Measurements from ENCODE around the gene ZNF568. TPM values are rescaled to one million over a fixed set of nuclear protein-coding genes. Genes with fewer than 3 reads are reported as not detected.

The ZNF568 gene
- 0.70 to 1.8 TPM (median 1.2 TPM) in 5 replicates for total RNA-seq (2022; extraction: Qiagen RNA extraction; ENCODE audit: low read depth)

GRCh38 chr19:36915992-36916830 is at the start of gene ZNF568, which contains the start of gene ZNF829:
Gene ZNF568, plus strand, starts transcription at chr19:36916332. Its CDS starts 6,439 bp downstream, at chr19:36922771.
Gene ZNF829, minus strand, starts transcription at chr19:36916291. Its CDS starts 1,124 bp downstream, at chr19:36915167.

Other genes with a start within 250 kb of the ZNF568 start
- 5.7 to 9.9 TPM (median 8.5 TPM) in 5 replicates for gene ZNF461, start 249.5 kb upstream of the ZNF568 start, total RNA-seq (2022; extraction: Qiagen RNA extraction; ENCODE audit: low read depth)
- 7.0 to 11.1 TPM (median 9.2 TPM) in 5 replicates for gene ZNF567, start 228.7 kb upstream of the ZNF568 start, total RNA-seq (2022; extraction: Qiagen RNA extraction; ENCODE audit: low read depth)
- gene ZNF850, start 143.5 kb upstream of the ZNF568 start, total RNA-seq (2022; extraction: Qiagen RNA extraction; ENCODE audit: low read depth) = 0.40 to 1.1 TPM (median 0.54 TPM) in 5 replicates
- 0.37 to 0.57 TPM (median 0.45 TPM) in 5 replicates for gene ZNF790, start 77.9 kb upstream of the ZNF568 start, total RNA-seq (2022; extraction: Qiagen RNA extraction; ENCODE audit: low read depth)
- 0.18 to 0.34 TPM (median 0.21 TPM) in 3 of 5 replicates, not detected in the others for gene ZNF345, start 65.5 kb upstream of the ZNF568 start, total RNA-seq (2022; extraction: Qiagen RNA extraction; ENCODE audit: low read depth)
- gene ZNF829, start within 50 bp of the ZNF568 start, total RNA-seq (2022; extraction: Qiagen RNA extraction; ENCODE audit: low read depth) = 0.25 to 0.66 TPM (median 0.39 TPM) in 5 replicates
- gene ZNF420, start 162.1 kb downstream of the ZNF568 start, total RNA-seq (2022; extraction: Qiagen RNA extraction; ENCODE audit: low read depth) = 3.6 to 5.8 TPM (median 4.8 TPM) in 5 replicates